AG04450 (cell line): Measurements from ENCODE around the gene KISS1R. TPM values are rescaled to one million over a fixed set of nuclear protein-coding genes. Genes with fewer than 3 reads are reported as not detected.

Source experiments
- CTCF ChIA-PET: fragments of 300-600, 350-600 bp; formaldehyde crosslinking; extraction: SDS; loops from one replicate; lab custom pipeline; 2022; ENCODE audit warnings: antibody characterized with exemption, inconsistent platforms; lab: Charles Lee
- POLR2A ChIA-PET: fragments of 350-600 bp; formaldehyde crosslinking; extraction: SDS; loops from one replicate; lab custom pipeline; 2021; ENCODE audit warnings: antibody characterized with exemption, inconsistent platforms; lab: Yijun Ruan, JAX
- DNase-seq: peaks from one replicate; pipeline ENCODE4 v3.0.0-alpha.2; 2011; ENCODE audit warnings: low read depth, low spot score
- H3K27ac ChIP-seq: one replicate; pipeline ENCODE4 v1.5.1; 2012; ENCODE audit warnings: low read depth, low read length, control low read depth
- H3K27me3 ChIP-seq: one replicate; pipeline ENCODE4 v1.6.0; 2012; ENCODE audit warnings: low read length; ENCODE audit not compliant: control insufficient read depth, insufficient read depth
- H3K4me3 ChIP-seq: 2 replicates; pipeline ENCODE4 v1.5.1; 2011; ENCODE audit warnings: mild to moderate bottlenecking, low read depth, low read length, control low read depth
- H3K9me3 ChIP-seq: 2 replicates; pipeline ENCODE4 v1.5.1; 2012; ENCODE audit warnings: low read length; ENCODE audit not compliant: control insufficient read depth, insufficient read depth
- CTCF ChIP-seq: IDR thresholded peaks from 2 replicates; pipeline ENCODE4 v1.5.1; 2011; ENCODE audit warnings: low read depth, low read length, control low read depth, inconsistent platforms
- polyA plus RNA-seq: library from polyadenylated mRNA; depleted of rRNA; stranded (reverse); fragments of >200 nt; gene quantifications from 2 replicates; pipeline ENCODE4 v1.2.3, GENCODE V29; 2011

Gene KISS1R
- polyA plus RNA-seq, 1 experiment = not detected

- POLR2A ChIA-PET = no interaction called here
- CTCF ChIA-PET = no interaction called here
- H3K27me3 ChIP-seq = no peaks in the 10 kb centered on the region
- H3K4me3 ChIP-seq = no peak overlapping the region
- H3K9me3 ChIP-seq = no peaks in the 10 kb centered on the region; the same call in 1 of the 2 replicates
- no peak for DNase-seq
- no peak overlapping the region for H3K27ac ChIP-seq
- no peak for TF ChIP-seq CTCF
These were observed 16.6 kb upstream of the KISS1R start for GRCh38 chr19:900302-901111.

GRCh38 chr19:901216-902092, 15.7 kb upstream of the KISS1R start:
- POLR2A ChIA-PET = interaction anchor here (0.6 kb wide), 1 partner anchor 131 kb away, joined by 4 read pairs; no protein-coding TSS in a partner anchor
- Histone ChIP-seq H3K9me3 (no peaks in the 10 kb centered on the region; the same call in 1 of the 2 replicates), H3K27ac (no peak overlapping the region), H3K4me3 (no peak overlapping the region), H3K27me3 (no peaks in the 10 kb centered on the region)
- no peak for DNase-seq
- no peak for TF ChIP-seq CTCF
- CTCF ChIA-PET = no interaction called here

- DNase-seq = no peak
- ChIA-PET POLR2A (no interaction called here), CTCF (no interaction called here)
- no peak overlapping the region for H3K4me3 ChIP-seq
- no peak overlapping the region for H3K27ac ChIP-seq
- H3K9me3 ChIP-seq = no peaks in the 10 kb centered on the region; the same call in 1 of the 2 replicates
- H3K27me3 ChIP-seq = no peaks in the 10 kb centered on the region
- TF ChIP-seq CTCF = no peak
These were observed 15.1 kb upstream of the KISS1R start for GRCh38 chr19:902093-902370.

GRCh38 chr19:902446-903226, 14.5 kb upstream of the KISS1R start:
- H3K27me3 ChIP-seq = no peaks in the 10 kb centered on the region
- ChIA-PET CTCF (interaction anchor here (0.5 kb wide), 1 partner anchor 82 kb away, joined by 3 read pairs; the partner anchor contains the start of gene WDR18), POLR2A (no interaction called here)

More at GRCh38 chr19:902446-903226, 14.5 kb upstream of the KISS1R start:
- DNase-seq = no peak
- no peaks in the 10 kb centered on the region; the same call in 1 of the 2 replicates for H3K9me3 ChIP-seq
- H3K4me3 ChIP-seq = no peak overlapping the region
- no peak for TF ChIP-seq CTCF
- H3K27ac ChIP-seq = no peak overlapping the region
